HCT116 (cell line): ENCODE measurements around the gene ZNF226. TPM values are rescaled to one million over a fixed set of nuclear protein-coding genes. Genes with fewer than 3 reads are reported as not detected.
"Not testable (repeated sequence)": the region's sequence is repeated elsewhere in the genome, so short reads cannot be mapped to it uniquely, and the experiment has no call there.

Source experiments
- ATAC-seq: fragments of 200-7000 bp; cut with Tn5 transposase; 2 replicates; pipeline ENCODE4 v1.9.1; 2020; ENCODE audit warnings: mild to moderate bottlenecking, moderate library complexity
- BruUV-seq: library from RNA; stranded (reverse); fragments of 400-500 nt; replicated peaks from 2 replicates; lab custom pipeline; 2021; lab: Mats Ljungman, UMichigan
- CTCF ChIA-PET: fragments of 300-600 bp; sonication (Branson Sonifier 250); formaldehyde crosslinking; loops from one replicate; lab custom pipeline; 2021; ENCODE audit warnings: antibody characterized with exemption; lab: Charles Lee
- POLR2A ChIA-PET: fragments of 300-600, 350-600 bp; sonication (Branson Sonifier 250); formaldehyde crosslinking; loops from one replicate; lab custom pipeline; 2021; ENCODE audit warnings: antibody characterized with exemption; lab: Charles Lee
- RAD21 ChIA-PET, 2 experiments: fragments of 300-600 bp; sonication (Branson Sonifier 250); formaldehyde crosslinking; loops; one replicate each; lab custom pipeline; 2023; ENCODE audit warnings: low total read pairs in 2 of 2; ENCODE audit not compliant: uncharacterized antibody in 2 of 2, unreplicated experiment in 2 of 2, low non-redundant PET in 1 of 2; lab: Charles Lee
- DNase-seq: peaks from one replicate; pipeline ENCODE4 v3.0.0-alpha.2; 2010; ENCODE audit warnings: low read depth, low spot score
- H2AFZ ChIP-seq: fragments of 200-600 bp; shearing (Covaris generic), sonication (generic); 2 replicates; pipeline ENCODE4 v1.6.1; 2017; ENCODE audit warnings: low read depth, mixed run types, mixed read lengths, antibody characterized with exemption, low read length; ENCODE audit not compliant: poor library complexity, severe bottlenecking
- H3K27ac ChIP-seq: 2 replicates; pipeline ENCODE4 v1.5.1; 2012; ENCODE audit warnings: low read depth, low read length
- H3K27me3 ChIP-seq: fragments of 200-600 bp; sonication (generic); 2 replicates; pipeline ENCODE4 v1.6.1; 2016; ENCODE audit warnings: mixed run types, low read length, mixed read lengths; ENCODE audit not compliant: insufficient read depth
- H3K36me3 ChIP-seq, 2 experiments: fragments of 200-500 bp in 1 of 2; fragments of 200-600 bp in 1 of 2; sonication (Bioruptor generic) in 1 of 2; sonication (generic) in 1 of 2; 2 replicates each; pipeline versions ENCODE4 v1.5.1 to v1.6.1; 2014 to 2016; ENCODE audit warnings: low read length in 2 of 2, inconsistent platforms in 1 of 2, mixed read lengths in 1 of 2, mixed run types in 1 of 2; ENCODE audit not compliant: insufficient read depth in 2 of 2, control insufficient read depth in 1 of 2
- H3K4me1 ChIP-seq, 2 experiments: fragments of 200-600 bp in 1 of 2; sonication (generic) in 1 of 2; 2 replicates each; pipeline versions ENCODE4 v1.5.1 to v1.6.1; 2012 to 2017; ENCODE audit warnings: low read length in 2 of 2, inconsistent platforms in 1 of 2, mild to moderate bottlenecking in 1 of 2, mixed read lengths in 1 of 2, mixed run types in 1 of 2, moderate library complexity in 1 of 2; ENCODE audit not compliant: insufficient read depth in 2 of 2, control insufficient read depth in 1 of 2
- H3K4me2 ChIP-seq: fragments of 200-600 bp; sonication (generic); 2 replicates; pipeline ENCODE4 v1.6.1; 2017; ENCODE audit warnings: mixed run types, low read length, mixed read lengths
- H3K4me3 ChIP-seq, 2 experiments: fragments of 200-600 bp in 1 of 2; sonication (generic) in 1 of 2; replicated peaks in 1 of 2; 2 replicates each; pipeline ENCODE4 v1.5.1; 2011 to 2016; ENCODE audit warnings: low read length in 2 of 2, control low read depth in 1 of 2, low read depth in 1 of 2, mild to moderate bottlenecking in 1 of 2, mixed read lengths in 1 of 2, mixed run types in 1 of 2
- H3K79me2 ChIP-seq: fragments of 200-600 bp; sonication (generic); 2 replicates; pipeline ENCODE4 v1.6.1; 2017; ENCODE audit warnings: mild to moderate bottlenecking, mixed run types, low read length, moderate library complexity, mixed read lengths; ENCODE audit not compliant: insufficient read depth
- H3K9ac ChIP-seq: fragments of 200-600 bp; sonication (generic); 2 replicates; pipeline ENCODE4 v1.6.1; 2016; ENCODE audit warnings: low read length, mixed read lengths
- H3K9me2 ChIP-seq: fragments of 200-600 bp; sonication (generic), shearing (Covaris generic); 2 replicates; pipeline ENCODE4 v1.6.1; 2017; ENCODE audit warnings: mixed run types, mild to moderate bottlenecking, moderate library complexity; ENCODE audit not compliant: insufficient read depth
- H3K9me3 ChIP-seq, 2 experiments: fragments of 200-500 bp in 1 of 2; fragments of 200-600 bp in 1 of 2; sonication (Bioruptor generic) in 1 of 2; sonication (generic) in 1 of 2; 2 replicates each; pipeline ENCODE4 v1.6.1; 2014 to 2017; ENCODE audit warnings: low read length in 2 of 2, mixed read lengths in 2 of 2, inconsistent platforms in 1 of 2, low read depth in 1 of 2, mild to moderate bottlenecking in 1 of 2, mixed run types in 1 of 2, moderate library complexity in 1 of 2; ENCODE audit not compliant: control insufficient read depth in 1 of 2, insufficient read depth in 1 of 2
- H4K20me1 ChIP-seq: fragments of 200-600 bp; sonication (generic), shearing (Covaris generic); 2 replicates; pipeline ENCODE4 v1.6.1; 2017; ENCODE audit warnings: mixed run types, mild to moderate bottlenecking, moderate library complexity; ENCODE audit not compliant: insufficient read depth
- CBX3 ChIP-seq: IDR thresholded peaks from 2 replicates; pipeline ENCODE4 v1.6.1; 2012; ENCODE audit warnings: low read depth
- ELF1 ChIP-seq: IDR thresholded peaks from 2 replicates; pipeline ENCODE4 v1.6.1; 2012; ENCODE audit warnings: low read depth, borderline replicate concordance
- EZH2 ChIP-seq: fragments of 200-600 bp; sonication (generic); IDR thresholded peaks from 2 replicates; pipeline ENCODE4 v1.6.1; 2017; ENCODE audit warnings: antibody characterized with exemption, mixed run types
- EZH2phosphoT487 ChIP-seq: fragments of 200-600 bp; IDR thresholded peaks from 2 replicates; pipeline ENCODE4 v1.6.1; 2018; ENCODE audit warnings: antibody characterized with exemption, borderline replicate concordance
- FOSL1 ChIP-seq: IDR thresholded peaks from 2 replicates; pipeline ENCODE4 v1.6.1; 2012; ENCODE audit warnings: low read depth
- JUND ChIP-seq: IDR thresholded peaks from 2 replicates; pipeline ENCODE4 v1.6.1; 2012
- POLR2A ChIP-seq: IDR thresholded peaks from 2 replicates; pipeline ENCODE4 v1.7.0; 2011; ENCODE audit warnings: borderline replicate concordance; ENCODE audit not compliant: insufficient read depth, insufficient read length; ENCODE audit errors: extremely low read depth
- SP1 ChIP-seq: IDR thresholded peaks from 2 replicates; pipeline ENCODE4 v1.6.1; 2012; ENCODE audit warnings: low read depth
- SRF ChIP-seq: IDR thresholded peaks from 2 replicates; pipeline ENCODE4 v1.6.1; 2012; ENCODE audit warnings: low read depth
- intact Hi-C: fragments of 100-400 bp; cut with micrococcal nuclease; formaldehyde crosslinking; loops from 2 replicates; pipeline ENCODE4 v1.10.0; 2022
- total RNA-seq: library from RNA; stranded (reverse); gene quantifications from one replicate; pipeline ENCODE4 v1.2.1, GENCODE V29; 2021; ENCODE audit not compliant: unreplicated experiment

The ZNF226 gene
- total RNA-seq, 1 experiment from 2014 or later = 17.4 TPM

DNA sequence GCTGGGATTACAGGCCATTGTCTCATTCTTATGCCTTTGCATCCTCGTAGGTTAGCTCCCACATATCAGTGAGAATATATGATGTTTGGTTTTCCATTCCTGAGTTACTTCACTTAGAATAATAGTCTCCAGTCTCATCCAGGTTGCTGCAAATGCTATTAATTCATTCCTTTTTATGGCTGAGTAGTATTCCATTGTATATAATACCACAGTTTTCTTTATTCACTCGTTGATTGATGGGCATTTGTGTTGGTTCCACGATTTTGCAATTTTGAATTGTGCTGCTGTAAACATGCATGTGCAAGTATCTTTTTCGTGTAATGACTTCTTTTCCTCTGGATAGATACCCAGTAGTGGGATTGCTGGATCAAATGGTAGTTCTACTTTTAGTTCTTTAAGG lies 43.7 kb upstream of the ZNF226 start:
- H3K4me1 ChIP-seq, POLR2A ChIA-PET, H3K27me3 ChIP-seq, H3K79me2 ChIP-seq, H4K20me1 ChIP-seq, H3K27ac ChIP-seq, CTCF ChIA-PET, H2AFZ ChIP-seq, RAD21 ChIA-PET, H3K4me2 ChIP-seq, H3K36me3 ChIP-seq, H3K9me3 ChIP-seq, H3K4me3 ChIP-seq, DNase-seq, H3K9me2 ChIP-seq, ATAC-seq, intact Hi-C loops, BruUV-seq, H3K9ac ChIP-seq: not testable (repeated sequence)

DNA sequence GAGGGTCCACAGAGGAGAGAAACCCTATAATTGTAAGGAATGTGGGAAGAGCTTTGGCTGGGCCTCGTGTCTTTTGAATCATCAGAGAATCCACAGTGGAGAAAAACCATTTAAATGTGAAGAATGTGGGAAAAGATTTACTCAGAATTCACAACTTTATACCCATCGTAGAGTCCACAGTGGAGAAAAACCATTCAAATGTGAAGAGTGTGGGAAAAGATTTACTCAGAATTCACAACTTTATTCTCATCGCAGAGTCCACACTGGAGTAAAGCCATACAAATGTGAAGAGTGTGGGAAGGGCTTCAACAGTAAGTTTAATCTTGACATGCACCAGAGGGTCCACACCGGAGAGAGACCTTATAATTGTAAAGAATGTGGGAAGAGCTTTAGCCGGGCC lies 32.9 kb upstream of the ZNF226 start:
- H3K9me3 ChIP-seq = peaks cover 0 to 4% of the 10 kb centered on the region in 2 experiments; a peak in 1 of 4 replicates
- RAD21 ChIA-PET = no interaction called here
- no TSS peak for BruUV-seq

More for the DNA sequence above, 32.9 kb upstream of the ZNF226 start:
- H4K20me1 ChIP-seq = no peaks in the 10 kb centered on the region
- intact Hi-C loops = no loop called here
- no peak overlapping the region for H3K4me2 ChIP-seq
- CTCF ChIA-PET = no interaction called here
- H3K4me1 ChIP-seq = no peaks in the 10 kb centered on the region
- H3K4me3 ChIP-seq = no peak overlapping the region
- no peaks in the 10 kb centered on the region for H3K9me2 ChIP-seq
- TF ChIP-seq CBX3 = no peak
- no peak for TF ChIP-seq FOSL1
- TF ChIP-seq SRF = no peak
- no peak for TF ChIP-seq ELF1
- TF ChIP-seq EZH2phosphoT487 = no peak
- no peak for TF ChIP-seq SP1
- no peak for TF ChIP-seq JUND
- no peak for TF ChIP-seq POLR2A
- TF ChIP-seq EZH2 = no peak
- H3K27me3 ChIP-seq = no peaks in the 10 kb centered on the region
- no peaks in the 10 kb centered on the region for H3K79me2 ChIP-seq
- no peak overlapping the region for H2AFZ ChIP-seq
- DNase-seq (no peak), ATAC-seq (no peak)
- POLR2A ChIA-PET = no interaction called here
- no peak overlapping the region for H3K9ac ChIP-seq
- H3K27ac ChIP-seq = no peak overlapping the region
- peaks cover 6 to 8% of the 10 kb centered on the region in 2 experiments; a peak in 3 of 4 replicates for H3K36me3 ChIP-seq
